Heart right ventricle (tissue), 16 donors: ENCODE results near the gene SIRT3. TPM values are rescaled to one million over a fixed set of nuclear protein-coding genes. Genes with fewer than 3 reads are reported as not detected.

Experiments used
- ATAC-seq, 8 donors: fragments of 200-7000 bp; cut with Tn5 transposase; one replicate each; pipeline ENCODE4 v1.9.1; 2020; ENCODE audit warnings: mild to moderate bottlenecking in 8 of 8, moderate library complexity in 8 of 8, moderate number of reproducible peaks in 1 of 8
- DNase-seq, 2 donors: peaks; one replicate each; pipeline ENCODE4 v3.0.0-alpha.2; 2020
- H3K27ac ChIP-seq, 10 donors: fragments of 200-600 bp; sonication (generic) in 2 of 10; one replicate each; pipeline versions ENCODE4 v1.5.0 to v1.8.0; 2020 to 2022; ENCODE audit warnings: mild to moderate bottlenecking in 3 of 10
- H3K27me3 ChIP-seq, 7 donors: fragments of 200-600 bp; one replicate each; pipeline ENCODE4 v1.8.0; 2021 to 2022; ENCODE audit warnings: mild to moderate bottlenecking in 2 of 7
- H3K36me3 ChIP-seq, 9 donors: fragments of 200-600 bp; sonication (generic) in 1 of 9; one replicate each; pipeline versions ENCODE4 v1.5.0 to v1.8.0; 2020 to 2022; ENCODE audit warnings: mild to moderate bottlenecking in 2 of 9
- H3K4me1 ChIP-seq, 9 donors: fragments of 200-600 bp; sonication (generic) in 1 of 9; one replicate each; pipeline versions ENCODE4 v1.5.0 to v1.8.0; 2020 to 2022; ENCODE audit warnings: mild to moderate bottlenecking in 4 of 9
- H3K4me3 ChIP-seq, 10 donors: fragments of 200-600 bp; sonication (generic) in 2 of 10; one replicate each; pipeline versions ENCODE4 v1.5.0 to v1.8.0; 2020 to 2022; ENCODE audit warnings: mild to moderate bottlenecking in 7 of 10, moderate library complexity in 2 of 10
- H3K9me3 ChIP-seq, 11 donors: fragments of 200-600 bp in 10 of 11; sonication (generic) in 2 of 11; one replicate each; pipeline versions ENCODE4 v1.5.0 to v1.8.0; 2013 to 2022; ENCODE audit warnings: mild to moderate bottlenecking in 2 of 11, control low read depth in 1 of 11, moderate library complexity in 1 of 11
- WGBS, 2 donors: extraction: QIAGEN DNeasy Blood & Tissue Kit; methylation state at CpG; one replicate each; pipeline ENCODE4 v1.1.7; 2013; ENCODE audit warnings: inconsistent platforms in 1 of 2; 5-methylcytosine and 5-hydroxymethylcytosine counted together
- intact Hi-C, 10 donors: fragments of 100-400 bp; cut with DNase I; formaldehyde crosslinking; loops; one replicate each; pipeline versions ENCODE4 v1.11.1 to v1.14.2; 2022
- polyA plus RNA-seq, 2 donors: library from polyadenylated mRNA; stranded (reverse); fragments of 200-250 nt; gene quantifications; one replicate each; pipeline ENCODE4 v1.2.3, GENCODE V29; 2013
- total RNA-seq, 10 donors: library from RNA; stranded (reverse); fragmentation: NEBNext Ultra II Directional in 3 of 10; extraction: Animal tissue kit (Norgen Biotek cat#: 25700) in 3 of 10; gene quantifications; one replicate each; pipeline versions ENCODE4 v1.2.1 to v1.2.4, GENCODE V29; 2021 to 2023
- TF ChIP-seq, protein P1 (sequence below), 9 donors: fragments of 200-600 bp; sonication (generic) in 2 of 9; IDR thresholded peaks; one replicate each; pipeline versions ENCODE4 v1.5.0 to v1.8.0; 2021 to 2022; ENCODE audit warnings: antibody characterized with exemption in 9 of 9, mild to moderate bottlenecking in 5 of 9, moderate library complexity in 1 of 9
- donor health status: Arrhythmogenic right ventricular cardiomyopathy.
- donor health status: ischemic (EF 13 %, LVEDD 7.1; RV severe dilation, severe dysfunction).
- donor health status: healthy with polysubstance abuse.
- donor health status: DM: no; HTN: yes; CAD: no.
- donor health status: DM: no; HTN: no; CAD: no.
- donor health status: ischemic (EF 25% LVEDD 6.9; RV normal size, moderate dysfunction).
- donor health status: ischemic (EF 25% LVEDD 5.7; RV mildly dilated, moderate dysfunction).
- donor health status: healthy.
- donor health status: DM: yes; HTN: yes; CAD: no.
- donor health status: Ischemic cardiomyopathy.
- donor health status: ischemic (EF 35%, LVEDD 5.7; RV mildly dilated, moderate dysfunction).
- donor health status: nonischemic (EF 11% LVEDD 7.7; RV severe dilation, severe dysfunction).
- donor health status: DM: yes; HTN: yes; CAD: no.
- donor health status: PGD.
- donor health status: ischemic (EF 29% LVEDD 5.4; RV normal size, mild dysfunction).
- donor health status: nonischemic (EF 23%, LVEDD 6.1; RV moderate dilation, normal function).

Gene SIRT3
- total and polyA plus RNA-seq, 12 donors: 18.5 to 50.2 (median 34.9) TPM

DNA sequence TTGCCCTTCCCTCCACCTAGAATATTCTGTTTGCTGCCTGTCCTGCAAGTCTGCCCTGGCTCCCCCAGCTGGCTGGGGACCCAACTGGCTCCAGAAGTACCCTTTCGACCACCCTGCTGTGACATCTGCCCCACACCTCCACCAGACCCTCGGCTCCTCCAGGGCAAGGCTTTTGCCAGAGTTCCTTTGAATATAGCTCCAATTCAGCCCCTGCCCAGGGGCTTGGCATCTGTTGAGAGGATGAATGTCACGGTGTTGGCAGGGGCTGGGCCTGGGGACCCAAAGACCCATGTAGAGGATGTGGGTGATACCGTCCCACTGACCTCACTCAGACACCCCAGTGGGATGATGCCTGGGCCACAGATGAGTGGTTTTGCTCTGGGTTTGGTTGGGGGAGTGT is 46.0 kb upstream of the SIRT3 start:
- peaks cover 33 to 96% (median 92%) of the 10 kb centered on the region in 7 donors for H3K27me3 ChIP-seq
- TF ChIP-seq, protein P1, sequence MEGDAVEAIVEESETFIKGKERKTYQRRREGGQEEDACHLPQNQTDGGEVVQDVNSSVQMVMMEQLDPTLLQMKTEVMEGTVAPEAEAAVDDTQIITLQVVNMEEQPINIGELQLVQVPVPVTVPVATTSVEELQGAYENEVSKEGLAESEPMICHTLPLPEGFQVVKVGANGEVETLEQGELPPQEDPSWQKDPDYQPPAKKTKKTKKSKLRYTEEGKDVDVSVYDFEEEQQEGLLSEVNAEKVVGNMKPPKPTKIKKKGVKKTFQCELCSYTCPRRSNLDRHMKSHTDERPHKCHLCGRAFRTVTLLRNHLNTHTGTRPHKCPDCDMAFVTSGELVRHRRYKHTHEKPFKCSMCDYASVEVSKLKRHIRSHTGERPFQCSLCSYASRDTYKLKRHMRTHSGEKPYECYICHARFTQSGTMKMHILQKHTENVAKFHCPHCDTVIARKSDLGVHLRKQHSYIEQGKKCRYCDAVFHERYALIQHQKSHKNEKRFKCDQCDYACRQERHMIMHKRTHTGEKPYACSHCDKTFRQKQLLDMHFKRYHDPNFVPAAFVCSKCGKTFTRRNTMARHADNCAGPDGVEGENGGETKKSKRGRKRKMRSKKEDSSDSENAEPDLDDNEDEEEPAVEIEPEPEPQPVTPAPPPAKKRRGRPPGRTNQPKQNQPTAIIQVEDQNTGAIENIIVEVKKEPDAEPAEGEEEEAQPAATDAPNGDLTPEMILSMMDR (IDR thresholded peaks at IDR 0.05): no peak
- no peak for DNase-seq
- WGBS, 2 donors: 63 to 65% methylated on average over 4 of the region's 4 CpGs
- no peak for ATAC-seq
- H3K4me3 ChIP-seq: peak overlapping the region in 1 of 10 donors; percentile 44
- H3K27ac ChIP-seq: no peak overlapping the region
- no peaks in the 10 kb centered on the region for H3K9me3 ChIP-seq
- intact Hi-C loops: no loop called here
- H3K4me1 ChIP-seq: peaks cover 5 to 35% (median 26%) of the 10 kb centered on the region in 9 donors
- H3K36me3 ChIP-seq: no peaks in the 10 kb centered on the region

DNA sequence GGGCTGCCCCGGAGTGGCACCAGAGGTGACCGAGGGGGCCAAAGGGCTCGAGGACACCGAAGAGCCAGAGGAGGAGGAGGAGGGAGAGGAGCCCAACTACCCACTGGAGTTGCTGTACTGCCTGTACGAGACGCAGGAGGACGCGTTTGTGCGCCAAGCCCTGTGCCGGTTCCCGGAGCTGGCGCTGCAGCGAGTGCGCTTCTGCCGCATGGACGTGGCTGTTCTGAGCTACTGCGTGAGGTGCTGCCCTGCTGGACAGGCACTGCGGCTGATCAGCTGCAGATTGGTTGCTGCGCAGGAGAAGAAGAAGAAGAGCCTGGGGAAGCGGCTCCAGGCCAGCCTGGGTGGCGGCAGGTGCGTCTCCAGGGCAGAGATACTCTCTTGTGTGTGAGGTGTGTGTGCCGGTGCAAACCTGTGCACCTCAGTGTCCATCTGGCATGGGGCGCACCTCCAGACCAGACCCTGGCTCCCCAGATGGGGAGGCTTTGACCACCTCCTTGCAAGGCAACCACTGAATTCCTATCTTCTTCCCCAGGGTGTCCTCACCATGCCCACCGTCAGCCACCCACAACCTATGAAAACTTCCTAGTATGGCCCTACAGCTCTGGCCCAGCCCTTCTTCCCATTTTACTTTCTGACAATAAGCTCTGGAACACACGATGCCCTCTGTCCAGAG is 45.5 kb upstream of the SIRT3 start:
- Histone ChIP-seq H3K27ac (peak overlapping the region in 1 of 10 donors; percentile 61), H3K36me3 (no peaks in the 10 kb centered on the region), H3K9me3 (no peaks in the 10 kb centered on the region), H3K4me1 (peaks cover 5 to 35% (median 26%) of the 10 kb centered on the region in 9 donors), H3K4me3 (peak overlapping the region in 3 of 10 donors; percentile 33 to 46 (median 44)), H3K27me3 (peaks cover 33 to 98% (median 94%) of the 10 kb centered on the region in 7 donors)
- ATAC-seq: no peak
- DNase-seq: peak in 1 of 2 donors; percentile 1
- 37 to 38% methylated on average over 26 of the region's 26 CpGs for WGBS, 2 donors
- intact Hi-C loops: no loop called here
- TF ChIP-seq, protein P1 (IDR thresholded peaks at IDR 0.05): no peak

DNA sequence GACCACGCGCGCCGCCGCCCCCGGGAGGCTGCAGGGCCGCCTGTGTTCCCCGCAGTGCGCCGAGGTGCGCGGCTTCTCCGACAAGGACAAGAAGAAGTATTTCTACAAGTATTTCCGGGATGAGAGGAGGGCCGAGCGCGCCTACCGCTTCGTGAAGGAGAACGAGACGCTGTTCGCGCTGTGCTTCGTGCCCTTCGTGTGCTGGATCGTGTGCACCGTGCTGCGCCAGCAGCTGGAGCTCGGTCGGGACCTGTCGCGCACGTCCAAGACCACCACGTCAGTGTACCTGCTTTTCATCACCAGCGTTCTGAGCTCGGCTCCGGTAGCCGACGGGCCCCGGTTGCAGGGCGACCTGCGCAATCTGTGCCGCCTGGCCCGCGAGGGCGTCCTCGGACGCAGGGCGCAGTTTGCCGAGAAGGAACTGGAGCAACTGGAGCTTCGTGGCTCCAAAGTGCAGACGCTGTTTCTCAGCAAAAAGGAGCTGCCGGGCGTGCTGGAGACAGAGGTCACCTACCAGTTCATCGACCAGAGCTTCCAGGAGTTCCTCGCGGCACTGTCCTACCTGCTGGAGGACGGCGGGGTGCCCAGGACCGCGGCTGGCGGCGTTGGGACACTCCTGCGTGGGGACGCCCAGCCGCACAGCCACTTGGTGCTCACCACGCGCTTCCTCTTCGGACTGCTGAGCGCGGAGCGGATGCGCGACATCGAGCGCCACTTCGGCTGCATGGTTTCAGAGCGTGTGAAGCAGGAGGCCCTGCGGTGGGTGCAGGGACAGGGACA is 44.8 kb upstream of the SIRT3 start:
- TF ChIP-seq, protein P1 (IDR thresholded peaks at IDR 0.05): no peak
- Histone ChIP-seq H3K9me3 (peaks cover 0 to 3% (median 0%) of the 10 kb centered on the region in 11 donors), H3K4me3 (peak overlapping the region in 7 of 10 donors; percentile 19 to 46 (median 33)), H3K27ac (peak overlapping the region in 1 of 10 donors; percentile 61), H3K36me3 (no peaks in the 10 kb centered on the region), H3K4me1 (peaks cover 5 to 35% (median 26%) of the 10 kb centered on the region in 9 donors), H3K27me3 (peaks cover 33 to 99% (median 88%) of the 10 kb centered on the region in 7 donors)
- peak in 1 of 2 donors; percentile 3 for DNase-seq
- peak in 1 of 8 donors; percentile 18 for ATAC-seq
- 9 to 11% methylated on average over 74 to 79 of the region's 79 CpGs for WGBS, 2 donors
- intact Hi-C loops: no loop called here

DNA sequence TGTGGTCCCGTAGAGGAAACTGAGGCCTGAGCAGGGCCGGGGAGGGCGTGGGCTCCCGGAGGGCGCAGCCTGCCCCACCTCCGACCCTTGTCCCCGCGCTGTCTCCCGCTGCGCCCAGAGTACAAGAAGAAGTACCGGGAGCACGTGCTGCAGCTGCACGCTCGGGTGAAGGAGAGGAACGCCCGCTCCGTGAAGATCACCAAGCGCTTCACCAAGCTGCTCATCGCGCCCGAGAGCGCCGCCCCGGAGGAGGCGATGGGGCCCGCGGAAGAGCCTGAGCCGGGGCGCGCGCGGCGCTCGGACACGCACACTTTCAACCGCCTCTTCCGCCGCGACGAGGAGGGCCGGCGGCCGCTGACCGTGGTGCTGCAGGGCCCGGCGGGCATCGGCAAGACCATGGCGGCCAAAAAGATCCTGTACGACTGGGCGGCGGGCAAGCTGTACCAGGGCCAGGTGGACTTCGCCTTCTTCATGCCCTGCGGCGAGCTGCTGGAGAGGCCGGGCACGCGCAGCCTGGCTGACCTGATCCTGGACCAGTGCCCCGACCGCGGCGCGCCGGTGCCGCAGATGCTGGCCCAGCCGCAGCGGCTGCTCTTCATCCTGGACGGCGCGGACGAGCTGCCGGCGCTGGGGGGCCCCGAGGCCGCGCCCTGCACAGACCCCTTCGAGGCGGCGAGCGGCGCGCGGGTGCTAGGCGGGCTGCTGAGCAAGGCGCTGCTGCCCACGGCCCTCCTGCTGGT is 44.0 kb upstream of the SIRT3 start:
- no peaks in the 10 kb centered on the region for H3K36me3 ChIP-seq
- peak in 7 of 8 donors; percentile 7 to 53 (median 44) for ATAC-seq
- H3K27me3 ChIP-seq: peaks cover 33 to 96% (median 82%) of the 10 kb centered on the region in 7 donors

More for the DNA sequence above, 44.0 kb upstream of the SIRT3 start:
- Histone ChIP-seq H3K9me3 (peaks cover 0 to 3% (median 0%) of the 10 kb centered on the region in 11 donors), H3K4me3 (peak overlapping the region in 9 of 10 donors; percentile 19 to 46 (median 29)), H3K27ac (peak overlapping the region in 1 of 10 donors; percentile 61), H3K4me1 (peaks cover 5 to 35% (median 26%) of the 10 kb centered on the region in 9 donors)
- intact Hi-C loops: no loop called here
- 3 to 4% methylated on average over 77 to 85 of the region's 85 CpGs for WGBS, 2 donors
- peak; percentile 5 to 24 for DNase-seq
- TF ChIP-seq, protein P1 (IDR thresholded peaks at IDR 0.05): no peak
